Measurements from ENCODE around the gene HSBP1L1.

DNA sequence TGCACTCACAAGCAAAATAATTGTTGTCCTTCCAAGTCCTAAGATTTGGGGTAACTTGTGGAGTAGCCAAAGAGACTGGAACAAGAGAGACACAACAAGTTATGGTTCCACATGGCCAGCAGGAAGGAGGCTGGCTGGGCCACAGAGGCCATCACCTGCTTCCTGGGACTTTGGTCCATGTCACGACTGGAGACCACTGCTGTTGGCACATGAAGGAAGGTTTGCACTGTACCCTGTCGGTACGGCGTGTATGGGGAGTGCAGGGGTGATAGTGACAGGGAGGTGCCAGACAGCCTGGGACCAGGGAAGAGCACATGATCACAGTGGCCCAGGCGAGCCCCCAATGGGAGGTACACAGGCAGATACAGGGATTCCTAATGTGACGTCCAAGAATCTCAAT, 28.5 kb upstream of the HSBP1L1 start:
- no peak for TF ChIP-seq POLR2A (IDR thresholded peaks at IDR 0.05)
- no peak for TF ChIP-seq POLR2AphosphoS5 (IDR thresholded peaks at IDR 0.05)

Measured in stomach (tissue), 4 donors.